ENCODE results near the gene ASNSD1. TPM values are rescaled to one million over a fixed set of nuclear protein-coding genes. Genes with fewer than 3 reads are reported as not detected.
A peak's percentile ranks its signal among the peaks of the same experiment; 100 is the strongest.

Gene ASNSD1
- 30.1 and 48.1 TPM in 2 replicates for total RNA-seq (2014; rRNA removed; shearing (Covaris generic))

DNA sequence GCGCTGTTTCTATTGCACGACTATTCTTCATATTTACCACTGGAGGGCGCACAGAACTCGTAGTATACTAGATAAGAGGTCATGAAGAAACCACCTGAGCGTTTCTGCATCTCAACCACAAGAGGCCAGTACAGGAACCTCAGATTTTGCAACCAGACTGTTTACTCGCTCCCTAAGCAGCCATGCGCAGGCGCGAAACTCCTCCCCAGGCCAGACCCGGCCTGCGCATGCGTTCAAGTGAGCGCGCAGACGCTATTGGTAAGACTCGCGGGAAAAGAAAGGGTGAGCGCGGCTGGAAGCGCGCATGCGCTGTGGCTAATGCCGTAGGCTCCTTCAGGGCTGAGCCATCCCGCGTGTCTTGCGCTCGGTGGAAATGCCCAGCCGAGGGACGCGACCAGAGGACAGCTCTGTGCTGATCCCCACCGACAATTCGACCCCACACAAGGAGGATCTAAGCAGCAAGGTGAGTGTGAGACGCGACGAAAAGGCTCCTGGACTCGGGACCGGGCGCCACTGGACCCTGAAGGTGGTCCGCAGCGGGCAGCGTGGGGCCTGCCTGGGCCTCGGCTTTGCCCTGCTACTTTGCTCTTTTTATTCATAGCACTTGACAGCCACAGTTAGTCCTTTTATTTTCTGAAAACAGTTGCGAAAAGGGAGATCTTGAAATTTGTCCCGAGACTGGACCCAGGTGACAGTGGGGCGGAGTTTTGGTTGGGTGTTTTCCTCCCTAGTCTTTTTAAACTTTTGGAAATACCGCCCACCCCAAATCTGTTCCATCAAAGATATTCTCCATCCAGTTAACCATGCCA lies at the start of gene ASNSD1:
TSS of gene ASNSD1 (plus strand) at position 312 of the 809 bp plus-strand sequence. CDS start 4,674 bp downstream, outside the sequence.
- peak; percentile 98 for DNase-seq (ENCODE audit: low read depth)

DNA sequence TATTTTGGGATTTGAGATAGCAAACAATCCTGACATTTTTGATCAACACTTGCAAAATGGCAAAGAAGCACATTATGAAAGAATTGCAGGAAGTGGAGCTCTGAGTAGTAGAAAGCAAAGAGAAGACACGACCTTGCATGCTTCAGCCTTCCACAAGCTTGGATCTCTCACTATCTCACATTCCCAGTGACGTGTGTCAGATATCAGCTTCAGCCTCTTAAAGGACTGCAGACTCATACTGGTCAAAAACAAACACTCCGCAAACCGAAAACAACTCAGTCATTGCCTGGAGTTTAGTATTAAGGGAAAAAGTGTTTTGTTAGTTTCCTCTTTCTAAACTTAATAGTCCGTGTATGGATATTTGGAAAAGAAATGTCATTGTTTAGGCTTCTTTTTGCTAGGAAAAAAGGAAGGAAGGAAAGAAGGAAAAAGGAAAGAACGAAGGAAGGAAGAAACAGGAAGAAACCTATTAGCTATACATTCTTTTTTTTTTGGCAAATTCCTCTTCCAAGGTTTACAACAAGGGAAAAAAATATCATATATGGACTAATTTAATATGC lies 48.1 kb upstream of the ASNSD1 start:
- peak; percentile 70 for DNase-seq (ENCODE audit: low read depth)

DNA sequence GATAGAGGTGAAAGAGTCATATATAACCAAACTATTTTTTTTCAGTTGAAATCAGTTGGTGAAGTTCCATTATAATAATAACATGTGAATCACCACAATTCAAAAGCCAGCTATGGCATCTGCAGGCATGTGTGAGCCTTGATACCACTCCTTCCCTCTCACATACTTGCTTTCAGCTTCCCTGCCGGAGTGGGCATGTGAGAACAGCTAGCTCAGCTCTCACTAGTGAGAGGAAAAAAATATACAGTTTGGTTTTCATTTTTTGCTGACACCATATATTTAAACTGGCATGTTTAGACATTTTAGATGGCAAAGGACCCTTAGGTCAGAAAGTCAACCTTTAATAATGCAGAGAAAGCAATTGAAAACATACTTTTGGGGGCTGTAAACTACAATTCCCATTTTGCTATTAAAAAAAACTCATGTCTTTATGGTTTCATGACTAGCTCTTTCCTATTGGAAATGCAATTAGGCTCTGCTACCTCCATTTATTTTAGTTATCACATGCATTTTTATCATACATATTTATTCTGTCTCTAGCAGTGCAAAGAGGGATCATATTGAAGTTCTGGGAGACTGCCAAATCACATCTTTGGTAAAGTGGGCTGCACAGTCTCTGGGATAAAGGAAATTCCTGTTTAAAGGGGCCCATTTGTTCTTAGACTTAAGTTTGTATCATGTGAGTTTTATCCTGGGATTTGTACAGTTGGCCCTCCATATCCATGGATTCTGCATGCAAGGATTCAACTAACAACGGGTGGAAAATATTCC lies 47.4 kb upstream of the ASNSD1 start:
- peak; percentile 33 for DNase-seq (ENCODE audit: low read depth)

DNA sequence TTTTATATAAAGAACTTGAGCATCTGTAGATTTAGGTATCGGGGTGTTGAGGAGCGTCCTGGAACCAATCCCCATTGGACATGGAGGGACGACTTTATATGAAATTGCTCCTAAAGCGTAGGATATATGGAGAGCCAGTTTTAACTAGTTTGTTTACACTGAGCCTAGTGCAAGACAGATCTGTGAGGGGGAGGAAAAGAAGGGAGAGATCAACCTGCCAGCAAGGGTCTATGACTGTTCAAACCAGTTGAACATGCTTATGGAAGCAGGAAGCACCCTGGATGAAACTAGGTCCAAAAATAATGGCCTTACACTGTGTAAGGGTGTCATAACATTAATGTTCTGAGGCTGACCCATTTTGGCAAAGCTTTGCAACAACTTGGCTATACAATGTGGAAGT lies 46.7 kb upstream of the ASNSD1 start:
- no peak for DNase-seq (ENCODE audit: low read depth)

DNA sequence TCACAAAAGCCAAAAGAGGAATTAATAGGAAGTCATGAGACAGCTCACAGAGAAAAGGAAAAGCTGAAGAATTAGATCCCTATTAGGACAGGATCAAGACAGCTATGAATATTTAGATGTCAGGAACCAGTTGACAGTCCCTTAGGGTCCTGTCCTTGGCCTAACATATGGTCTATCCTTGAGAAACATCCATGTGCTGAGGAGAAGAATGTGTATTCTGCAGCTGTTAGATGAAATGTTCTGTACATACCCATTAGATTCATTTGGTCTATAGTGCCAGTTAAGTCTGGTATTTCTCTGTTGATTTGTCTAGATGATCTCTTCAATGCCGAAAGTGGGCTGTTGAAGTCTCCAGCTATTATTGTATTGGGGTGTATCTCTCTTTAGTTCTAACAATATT lies 43.1 kb upstream of the ASNSD1 start:
- no peak for DNase-seq (ENCODE audit: low read depth)

DNA sequence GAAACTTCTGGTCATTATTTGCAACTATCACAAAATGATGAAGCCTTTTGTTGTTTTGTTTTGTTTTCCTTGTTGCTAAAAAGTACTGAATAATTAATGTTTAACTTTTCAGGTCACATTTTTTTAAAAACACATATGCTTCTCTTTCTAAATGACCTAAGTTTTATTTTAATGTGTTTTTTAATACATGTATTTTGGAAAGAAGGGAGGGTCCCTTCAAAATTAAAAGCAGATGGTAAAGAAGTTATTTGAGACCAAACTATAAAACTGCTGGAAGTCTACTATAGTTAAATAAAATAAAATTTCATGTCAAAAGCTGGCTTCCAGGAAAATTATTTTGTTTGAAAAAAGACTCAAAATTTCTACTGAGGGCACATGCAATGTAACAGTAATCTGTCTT lies 39.5 kb upstream of the ASNSD1 start:
- no peak for DNase-seq (ENCODE audit: low read depth)

DNA sequence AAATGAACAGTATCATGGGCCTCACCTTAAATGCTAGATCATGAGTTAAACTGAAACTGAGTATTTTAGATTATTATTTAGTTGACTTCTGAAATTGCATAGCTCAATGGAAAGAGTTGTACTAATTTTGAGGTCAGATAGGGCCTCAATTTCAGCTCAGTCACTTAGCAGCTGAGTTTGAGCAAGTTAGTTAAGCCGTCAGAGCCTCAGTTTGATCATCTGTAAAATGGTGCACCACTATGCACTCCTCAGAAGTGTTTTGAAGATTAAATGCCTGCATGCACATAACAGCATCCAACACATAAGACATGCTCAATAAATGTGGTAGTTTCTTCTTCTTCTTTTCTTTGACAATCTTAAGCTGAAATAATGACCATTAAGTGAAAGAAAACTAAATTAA lies 38.2 kb upstream of the ASNSD1 start:
- DNase-seq (ENCODE audit: low read depth): no peak

DNA sequence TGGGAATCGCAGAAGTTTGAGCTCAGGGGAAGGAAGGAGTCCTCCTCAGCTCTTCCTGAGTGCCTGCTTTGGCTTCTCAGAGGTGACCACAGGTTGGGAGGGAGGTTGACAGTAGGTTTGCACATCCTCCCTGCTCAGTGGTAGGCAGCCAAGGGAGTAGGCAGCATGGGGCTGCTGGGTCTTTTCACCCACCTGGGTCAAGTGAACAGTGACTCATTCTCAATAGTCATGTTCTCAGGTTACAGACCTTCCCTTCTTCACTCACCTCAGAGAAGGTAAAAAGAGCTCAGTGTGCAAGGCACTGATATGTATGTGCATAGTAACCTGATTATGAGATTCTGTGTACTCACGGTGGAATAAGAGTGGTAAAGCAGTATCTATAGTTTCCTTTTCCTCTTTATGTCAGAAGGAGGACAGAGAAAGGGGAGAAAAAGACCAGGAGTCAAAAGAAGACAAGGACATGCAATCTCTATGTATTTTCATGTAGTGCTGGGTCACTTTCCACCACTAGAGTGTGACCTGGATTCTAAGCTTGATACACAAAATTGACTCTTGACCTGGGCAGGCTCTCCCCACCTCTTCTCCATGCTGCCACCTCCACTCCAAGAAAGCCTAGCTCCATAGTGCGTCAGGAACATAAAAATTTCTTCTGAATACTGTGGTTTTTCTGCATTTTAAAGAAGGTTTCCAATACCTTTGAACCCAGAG lies 36.5 kb upstream of the ASNSD1 start:
- no peak for DNase-seq (ENCODE audit: low read depth)

DNA sequence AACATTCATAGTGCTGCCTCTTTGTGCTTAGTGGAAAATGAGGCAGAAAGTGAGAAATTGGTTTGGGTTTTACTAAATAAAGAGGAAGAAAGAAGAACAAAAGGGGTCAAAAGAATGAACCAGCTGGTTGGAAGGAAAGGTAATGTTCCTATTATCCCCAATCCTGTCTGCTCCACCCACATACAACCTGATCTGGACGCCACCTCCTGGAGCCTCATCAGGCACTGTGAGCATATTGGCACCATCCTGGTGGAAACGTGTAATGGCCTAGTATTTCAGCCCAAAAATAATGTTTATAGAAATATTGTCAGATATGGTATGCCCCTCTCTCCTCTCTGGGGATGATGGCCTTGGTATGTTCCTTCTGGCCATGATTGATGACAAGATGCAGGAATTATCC lies 35.6 kb upstream of the ASNSD1 start:
- no peak for DNase-seq (ENCODE audit: low read depth)

DNA sequence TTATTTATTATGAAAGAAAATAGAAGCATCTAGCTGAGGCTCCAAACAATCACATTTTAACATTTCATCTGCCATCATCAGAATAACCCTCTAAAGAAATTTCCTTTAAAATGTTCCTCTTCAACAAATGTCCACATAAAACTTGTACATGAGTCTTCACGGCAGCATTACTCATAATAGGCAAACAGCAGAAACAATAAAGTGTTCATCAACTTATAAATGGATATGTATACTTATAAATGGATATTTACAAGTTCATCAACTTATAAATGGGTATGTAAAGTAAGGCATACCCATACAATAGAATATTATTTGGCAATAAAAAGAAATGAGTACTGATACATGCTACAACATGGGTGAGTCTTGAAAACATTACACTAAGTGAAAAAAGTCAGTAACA lies 33.5 kb upstream of the ASNSD1 start:
- no peak for DNase-seq (ENCODE audit: low read depth)

DNA sequence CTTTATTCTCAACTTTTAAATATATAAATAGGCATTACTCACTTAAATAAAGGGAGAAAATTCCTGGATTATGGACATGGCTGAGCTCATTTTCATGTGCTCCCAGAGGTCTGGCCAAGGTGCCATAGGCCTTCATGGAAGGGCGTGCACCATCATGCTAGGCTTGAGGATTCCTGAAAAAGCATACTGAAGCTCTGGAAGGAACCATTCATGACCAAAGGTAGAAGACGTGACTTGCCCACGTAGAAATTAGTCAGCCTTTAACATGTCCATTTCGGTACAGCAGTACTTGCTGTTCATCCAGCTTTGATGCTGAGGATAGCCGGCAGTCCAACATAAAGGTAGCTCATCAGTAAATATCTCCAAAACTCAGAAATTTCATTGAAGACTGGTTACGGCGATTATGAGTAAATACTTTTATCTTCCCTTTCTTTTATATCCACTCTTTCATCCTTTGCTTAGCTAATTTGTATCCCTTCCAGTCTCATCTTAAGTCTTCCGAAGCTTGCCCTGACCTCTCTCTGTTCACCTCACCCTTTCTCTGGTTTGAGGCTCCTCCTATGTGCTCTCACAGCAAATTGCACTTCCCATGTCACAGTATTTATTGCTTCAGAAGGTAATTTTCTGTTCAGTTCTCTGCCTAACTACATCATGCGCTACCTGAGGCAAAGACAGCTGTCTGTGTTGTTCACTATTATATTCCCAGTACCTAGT lies 32.3 kb upstream of the ASNSD1 start:
- no peak for DNase-seq (ENCODE audit: low read depth)

DNA sequence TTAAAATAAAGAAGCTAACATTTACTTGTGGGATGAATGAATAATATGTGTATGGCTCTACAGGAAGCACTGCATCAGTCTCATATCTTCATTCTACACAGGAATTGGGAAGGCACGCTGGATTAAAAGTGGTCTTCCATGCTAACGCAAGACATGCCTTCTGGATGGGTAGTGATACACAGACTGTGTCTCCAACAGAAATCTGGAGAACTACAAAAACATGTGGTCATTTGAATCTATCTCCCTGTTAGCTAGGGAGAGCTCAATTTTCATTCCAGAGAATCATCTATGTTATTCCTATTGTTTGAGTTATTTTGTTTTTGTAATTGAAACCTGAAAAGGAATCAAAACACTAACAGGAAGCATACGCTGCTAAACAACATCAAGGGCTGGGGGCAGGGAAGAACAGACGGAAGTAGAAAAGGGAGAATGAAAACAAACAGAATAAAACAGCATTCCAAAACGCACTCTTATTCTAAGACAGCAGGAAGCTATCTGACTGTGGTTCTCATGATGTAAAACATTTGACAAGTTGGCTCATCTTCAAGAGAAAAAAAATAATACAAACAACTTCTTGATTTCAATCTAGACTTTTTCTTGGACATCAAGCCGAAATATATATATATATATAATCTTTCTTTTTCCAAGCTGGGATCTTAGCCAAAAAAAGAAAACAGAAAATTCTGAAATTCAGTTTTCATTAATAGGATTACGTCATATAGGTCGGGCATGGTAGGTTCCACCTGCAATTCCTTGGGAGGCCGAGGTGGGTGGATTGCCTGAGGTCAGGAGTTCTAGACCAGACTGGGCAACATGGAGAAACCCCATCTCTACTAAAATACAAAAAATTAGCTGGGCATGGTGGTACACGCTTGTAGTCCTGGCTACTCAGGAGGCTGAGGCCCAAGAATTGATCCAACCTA lies 31.5 kb upstream of the ASNSD1 start:
- no peak for DNase-seq (ENCODE audit: low read depth)

DNA sequence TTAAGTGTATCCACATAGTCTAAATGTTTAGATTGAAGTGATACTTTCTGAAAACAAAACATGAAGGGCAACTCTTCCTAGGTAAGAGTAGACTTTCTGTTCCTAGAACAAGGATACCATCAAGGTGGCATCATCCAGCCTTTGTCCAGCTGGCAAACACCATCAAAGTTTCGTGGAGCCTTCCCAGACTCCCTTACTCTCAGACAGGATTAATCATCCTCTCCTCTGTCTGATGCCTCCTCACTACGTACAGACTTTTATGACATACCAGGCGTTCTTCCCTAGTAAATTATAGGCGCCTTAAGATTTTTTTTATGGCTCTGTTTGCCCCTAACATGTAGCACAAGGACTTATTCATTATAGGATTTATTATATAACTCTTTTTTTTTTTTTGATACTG lies 29.4 kb upstream of the ASNSD1 start:
- peak; percentile 32 for DNase-seq (ENCODE audit: low read depth)

DNA sequence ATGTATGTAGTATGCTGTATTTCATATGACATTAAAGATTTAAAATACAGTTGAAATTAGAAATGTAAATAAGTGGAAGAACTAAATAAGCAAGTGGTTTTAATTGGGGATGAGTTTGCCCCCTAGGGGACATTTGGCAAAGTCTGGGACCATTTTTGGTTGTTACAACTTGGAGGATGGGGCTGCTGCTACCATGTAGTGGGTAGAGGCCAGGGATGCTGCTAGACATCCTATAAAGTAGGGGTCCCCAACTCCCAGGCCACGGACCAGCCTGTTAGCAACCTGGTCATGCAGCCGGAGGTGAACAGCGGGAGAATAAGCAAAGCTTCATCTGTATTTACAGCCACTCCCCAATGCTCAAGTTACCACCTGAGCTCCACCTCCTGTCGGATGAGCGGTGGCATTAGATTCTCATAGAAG lies 27.9 kb upstream of the ASNSD1 start:
- DNase-seq (ENCODE audit: low read depth): no peak

DNA sequence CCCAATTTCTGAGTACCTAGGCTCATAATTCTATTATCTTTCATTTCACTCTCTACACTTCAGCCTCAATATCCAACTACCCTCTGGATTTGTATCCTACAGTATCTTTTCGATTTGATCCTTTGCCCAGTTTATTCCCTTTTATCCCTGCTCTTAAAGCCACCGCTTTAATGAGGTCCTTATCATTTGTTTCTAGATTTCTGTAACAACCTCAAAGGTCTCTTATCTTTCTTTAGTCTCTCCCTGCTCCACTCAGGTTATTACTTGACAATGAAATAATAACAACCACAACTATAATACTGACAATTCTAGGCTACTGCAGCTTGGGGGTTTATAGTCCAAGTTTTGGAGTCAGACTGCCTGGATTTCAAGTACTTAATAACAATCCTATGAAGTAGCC lies 25.9 kb upstream of the ASNSD1 start:
- no peak for DNase-seq (ENCODE audit: low read depth)

DNA sequence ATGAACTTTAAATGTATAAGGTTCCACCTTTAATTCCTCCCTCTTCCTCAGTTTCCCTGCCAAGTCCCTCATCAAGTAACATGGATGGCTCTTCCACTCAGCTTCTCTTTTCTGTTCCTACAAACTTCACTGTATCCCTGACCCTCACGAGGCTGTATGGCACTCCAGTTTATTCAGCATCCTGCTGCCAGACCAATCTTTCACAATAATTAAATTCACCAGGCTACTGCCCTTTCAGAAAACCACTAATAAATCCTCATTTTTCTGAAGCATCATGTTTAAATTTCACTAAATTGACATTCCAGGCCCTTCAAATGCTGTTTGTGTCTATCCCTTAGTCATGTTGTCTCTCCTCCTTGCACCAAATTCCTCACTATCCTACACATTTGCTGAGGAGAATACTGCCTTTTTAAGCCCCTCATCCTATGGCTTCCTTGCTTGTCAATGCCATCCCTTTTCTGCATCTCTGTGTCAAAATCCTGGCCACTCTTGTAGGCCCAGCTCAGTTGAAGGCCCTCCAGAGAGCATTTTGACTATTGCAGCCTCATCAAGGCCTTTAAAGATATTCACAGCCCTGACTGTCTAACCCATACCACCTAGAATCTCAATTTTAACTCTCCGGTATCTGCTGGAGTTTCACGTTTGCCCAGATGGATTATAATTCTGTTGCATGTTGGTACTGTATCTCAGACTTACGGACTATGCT lies 22.8 kb upstream of the ASNSD1 start:
- no peak for DNase-seq (ENCODE audit: low read depth)

DNA sequence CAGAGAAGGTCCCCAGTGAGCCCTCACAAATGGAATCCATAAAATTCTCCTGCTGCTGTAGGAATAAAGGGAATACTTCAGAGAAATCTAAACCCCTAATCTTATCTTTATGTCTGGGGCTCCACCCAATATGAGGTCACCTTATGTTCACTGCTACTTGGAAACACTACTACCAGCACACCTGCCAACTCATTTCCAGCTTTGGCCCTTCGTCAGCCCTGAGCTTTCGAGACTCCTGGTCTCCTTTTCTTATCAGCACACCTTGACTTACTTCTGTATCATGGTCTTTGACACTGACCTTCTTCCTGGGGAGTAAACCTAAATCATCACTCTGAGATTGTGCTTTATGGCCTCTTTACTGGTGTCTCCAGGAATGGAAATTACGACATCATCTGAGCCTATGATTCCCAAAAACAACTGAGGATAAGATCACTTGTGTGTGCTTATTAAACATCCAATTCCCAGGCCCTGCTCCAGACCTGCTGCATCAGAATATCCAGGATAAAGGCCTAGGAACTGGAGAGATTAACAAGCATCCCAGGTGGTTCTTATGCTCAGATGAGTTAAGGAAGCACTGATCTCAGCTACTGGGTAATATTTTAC lies 22.2 kb upstream of the ASNSD1 start:
- DNase-seq (ENCODE audit: low read depth): no peak

DNA sequence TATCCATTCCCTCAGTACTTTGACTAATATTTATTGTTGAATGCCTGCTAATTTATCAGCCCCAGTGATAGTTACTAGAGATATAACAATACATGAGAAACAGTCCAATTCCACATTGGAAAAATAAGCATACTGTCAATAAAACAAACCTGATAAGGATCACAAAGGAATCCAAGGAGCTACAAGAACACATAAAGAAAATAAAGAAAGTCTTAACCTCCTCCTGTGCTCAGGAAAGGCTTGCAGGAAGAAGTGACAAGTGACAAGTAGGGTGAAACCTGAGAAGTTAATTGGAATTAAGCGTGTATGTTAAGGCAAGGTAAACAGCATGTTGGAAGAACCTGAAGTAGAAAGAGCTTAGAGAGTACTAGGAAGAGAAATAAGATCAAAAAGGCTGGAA lies 20.3 kb upstream of the ASNSD1 start:
- DNase-seq (ENCODE audit: low read depth): no peak

DNA sequence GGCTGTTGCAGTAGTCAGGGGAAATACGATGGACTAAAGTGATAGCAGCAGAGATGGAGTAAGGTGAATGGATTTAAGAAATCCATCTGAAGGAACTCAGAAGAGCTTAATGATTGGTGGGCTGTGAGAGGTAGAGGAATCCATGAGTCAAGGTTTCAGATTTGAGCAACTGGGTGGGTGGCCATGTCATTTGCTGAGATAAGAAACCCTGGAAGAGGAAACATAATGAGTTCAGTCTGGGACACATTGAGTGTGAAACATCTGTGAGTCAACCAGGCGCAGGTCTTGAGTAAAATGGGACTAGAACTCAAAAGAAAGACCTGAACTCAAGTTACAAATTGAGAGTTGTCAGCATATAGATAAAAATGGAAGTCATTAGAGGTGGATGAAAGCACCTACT lies 19.7 kb upstream of the ASNSD1 start:
- no peak for DNase-seq (ENCODE audit: low read depth)
